ENCODE measurements around the gene C1QBP. TPM values are rescaled to one million over a fixed set of nuclear protein-coding genes. Genes with fewer than 3 reads are reported as not detected.
"Not testable (repeated sequence)": the region's sequence is repeated elsewhere in the genome, so short reads cannot be mapped to it uniquely, and the experiment has no call there.

Gene C1QBP
- total RNA-seq, 2 donors from 2014 or later: 37.0 to 71.7 TPM

- H3K27me3 ChIP-seq (replicated peaks; ENCODE audit: insufficient read depth): no peaks in the 10 kb centered on the region
- no peaks in the 10 kb centered on the region for H3K9me3 ChIP-seq
- no peak for ATAC-seq (ENCODE audit: insufficient number of reproducible peaks, low FRiP score, low read depth)
- peaks cover 3 to 5% of the 10 kb centered on the region in 2 donors for H3K4me1 ChIP-seq (ENCODE audit: control insufficient read depth in 1 of 2, low read depth in 2 of 2)
- no peak for DNase-seq (ENCODE audit: low spot score)
- H3K27ac ChIP-seq: no peak overlapping the region
- TF ChIP-seq, protein P1, sequence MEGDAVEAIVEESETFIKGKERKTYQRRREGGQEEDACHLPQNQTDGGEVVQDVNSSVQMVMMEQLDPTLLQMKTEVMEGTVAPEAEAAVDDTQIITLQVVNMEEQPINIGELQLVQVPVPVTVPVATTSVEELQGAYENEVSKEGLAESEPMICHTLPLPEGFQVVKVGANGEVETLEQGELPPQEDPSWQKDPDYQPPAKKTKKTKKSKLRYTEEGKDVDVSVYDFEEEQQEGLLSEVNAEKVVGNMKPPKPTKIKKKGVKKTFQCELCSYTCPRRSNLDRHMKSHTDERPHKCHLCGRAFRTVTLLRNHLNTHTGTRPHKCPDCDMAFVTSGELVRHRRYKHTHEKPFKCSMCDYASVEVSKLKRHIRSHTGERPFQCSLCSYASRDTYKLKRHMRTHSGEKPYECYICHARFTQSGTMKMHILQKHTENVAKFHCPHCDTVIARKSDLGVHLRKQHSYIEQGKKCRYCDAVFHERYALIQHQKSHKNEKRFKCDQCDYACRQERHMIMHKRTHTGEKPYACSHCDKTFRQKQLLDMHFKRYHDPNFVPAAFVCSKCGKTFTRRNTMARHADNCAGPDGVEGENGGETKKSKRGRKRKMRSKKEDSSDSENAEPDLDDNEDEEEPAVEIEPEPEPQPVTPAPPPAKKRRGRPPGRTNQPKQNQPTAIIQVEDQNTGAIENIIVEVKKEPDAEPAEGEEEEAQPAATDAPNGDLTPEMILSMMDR (IDR thresholded peaks at IDR 0.05): no peak
- no peak overlapping the region for H3K4me3 ChIP-seq
- H3K36me3 ChIP-seq: peaks cover 21% of the 10 kb centered on the region
Measured at GRCh38 chr17:5444209-5444608, 5.3 kb upstream of the C1QBP start.

DNA sequence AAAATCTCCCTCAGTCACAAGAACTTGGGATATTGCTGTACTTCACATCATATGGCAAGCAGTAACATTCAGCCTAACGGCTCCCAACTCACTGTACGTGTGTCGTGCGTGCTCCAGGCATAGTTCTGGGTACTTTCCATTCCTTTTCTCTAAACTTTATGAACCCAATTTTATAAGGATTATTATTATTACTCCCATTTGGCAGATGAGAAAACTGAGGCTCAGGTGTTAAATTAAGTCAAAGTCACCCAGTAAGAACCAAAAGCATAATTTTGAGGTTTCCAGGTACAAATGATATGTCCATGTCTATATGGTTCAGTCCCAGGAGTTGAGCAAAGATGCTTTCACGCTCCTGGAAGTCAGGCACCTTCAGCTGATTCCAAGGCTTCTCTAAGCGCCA is 4.8 kb upstream of the C1QBP start:
- Histone ChIP-seq H3K27me3 (replicated peaks; ENCODE audit: insufficient read depth) (no peaks in the 10 kb centered on the region), H3K4me3 (no peak overlapping the region), H3K9me3 (no peaks in the 10 kb centered on the region), H3K36me3 (peaks cover 18% of the 10 kb centered on the region), H3K27ac (no peak overlapping the region), H3K4me1 (ENCODE audit: control insufficient read depth in 1 of 2, low read depth in 2 of 2) (peaks cover 3 to 6% of the 10 kb centered on the region in 2 donors)
- no peak for ATAC-seq (ENCODE audit: insufficient number of reproducible peaks, low FRiP score, low read depth)
- TF ChIP-seq, protein P1 (IDR thresholded peaks at IDR 0.05): no peak
- no peak for DNase-seq (ENCODE audit: low spot score)

GRCh38 chr17:5439446-5439764 is 450 bp upstream of the C1QBP start:
- Histone ChIP-seq H3K4me1 (ENCODE audit: control insufficient read depth in 1 of 2, low read depth in 2 of 2) (peaks cover 8 to 19% of the 10 kb centered on the region in 2 donors), H3K4me3 (peak overlapping the region; percentile 77), H3K27me3 (replicated peaks; ENCODE audit: insufficient read depth) (no peaks in the 10 kb centered on the region), H3K36me3 (peaks cover 18% of the 10 kb centered on the region), H3K27ac (peak overlapping the region; percentile 74 to 80), H3K9me3 (no peaks in the 10 kb centered on the region)
- ATAC-seq (ENCODE audit: insufficient number of reproducible peaks, low FRiP score, low read depth) (no peak), DNase-seq (ENCODE audit: low spot score) (no peak)
- TF ChIP-seq, protein P1 (IDR thresholded peaks at IDR 0.05): peak; percentile 6

- Histone ChIP-seq H3K36me3 (peaks cover 25% of the 10 kb centered on the region), H3K27ac (peak overlapping the region; percentile 15 to 74), H3K9me3 (no peaks in the 10 kb centered on the region), H3K4me3 (peak overlapping the region; percentile 77), H3K27me3 (replicated peaks; ENCODE audit: insufficient read depth) (no peaks in the 10 kb centered on the region), H3K4me1 (ENCODE audit: control insufficient read depth in 1 of 2, low read depth in 2 of 2) (peaks cover 8 to 19% of the 10 kb centered on the region in 2 donors)
- no peak for DNase-seq (ENCODE audit: low spot score)
- TF ChIP-seq, protein P1 (IDR thresholded peaks at IDR 0.05): no peak
- ATAC-seq (ENCODE audit: insufficient number of reproducible peaks, low FRiP score, low read depth): no peak
Measured at GRCh38 chr17:5437721-5438317, 1.1 kb downstream of the C1QBP start.

DNA sequence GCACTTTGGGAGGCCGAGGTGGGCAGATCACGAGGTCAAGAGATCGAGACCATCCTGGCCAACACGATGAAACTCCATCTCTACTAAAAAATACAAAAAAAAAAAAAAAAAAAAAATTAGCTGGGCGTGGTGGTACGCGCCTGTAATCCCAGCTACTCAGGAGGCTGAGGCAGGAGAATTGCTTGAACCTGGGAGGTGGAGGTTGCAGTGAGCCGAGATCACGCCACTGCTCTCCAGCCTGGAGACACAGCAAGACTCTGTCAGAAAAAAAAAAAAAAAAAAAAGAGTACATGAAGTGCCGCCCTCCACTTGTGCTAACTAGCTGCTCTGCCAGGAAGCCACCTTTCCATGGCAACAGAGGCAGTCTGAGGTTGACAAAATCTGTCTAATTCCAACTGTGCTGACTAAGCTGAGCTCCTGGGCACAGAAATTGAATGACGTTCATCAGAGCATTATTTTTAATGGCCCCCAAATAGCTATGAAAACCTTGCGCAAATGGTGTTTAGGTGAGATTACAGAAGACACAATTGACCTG is 3.1 kb downstream of the C1QBP start:
- H3K4me3 ChIP-seq; H3K9me3 ChIP-seq; DNase-seq (ENCODE audit: low spot score); H3K27me3 ChIP-seq (replicated peaks; ENCODE audit: insufficient read depth); H3K27ac ChIP-seq; ATAC-seq (ENCODE audit: insufficient number of reproducible peaks, low FRiP score, low read depth): not testable (repeated sequence)
- H3K36me3 ChIP-seq: peaks cover 35% of the 10 kb centered on the region
- H3K4me1 ChIP-seq (ENCODE audit: control insufficient read depth in 1 of 2, low read depth in 2 of 2): peaks cover 8 to 19% of the 10 kb centered on the region in 2 donors

DNA sequence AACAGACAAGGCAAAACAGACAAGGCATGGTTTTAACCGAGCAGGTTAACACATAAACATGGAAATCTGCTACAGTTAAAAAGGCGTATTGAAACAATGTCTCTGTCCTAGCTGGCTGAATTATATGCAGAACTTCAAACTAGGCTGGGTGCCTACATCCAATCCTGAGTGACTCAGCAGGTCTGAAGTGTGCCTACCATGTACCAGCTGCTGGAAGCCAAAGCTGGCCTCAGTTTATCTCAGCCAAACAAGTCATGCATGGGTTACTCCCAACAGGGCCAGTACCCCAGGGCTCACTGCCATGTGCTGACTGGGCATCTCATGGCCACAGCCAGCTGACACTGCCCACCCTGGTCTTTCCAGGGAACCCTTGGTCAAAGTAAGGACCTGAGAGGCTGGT is 4.0 kb downstream of the C1QBP start:
- Histone ChIP-seq H3K27ac (no peak overlapping the region), H3K27me3 (replicated peaks; ENCODE audit: insufficient read depth) (no peaks in the 10 kb centered on the region), H3K4me3 (no peak overlapping the region), H3K36me3 (peaks cover 36% of the 10 kb centered on the region), H3K4me1 (ENCODE audit: control insufficient read depth in 1 of 2, low read depth in 2 of 2) (peaks cover 8 to 19% of the 10 kb centered on the region in 2 donors), H3K9me3 (no peaks in the 10 kb centered on the region)
- no peak for DNase-seq (ENCODE audit: low spot score)
- TF ChIP-seq, protein P1 (IDR thresholded peaks at IDR 0.05): no peak
- ATAC-seq (ENCODE audit: insufficient number of reproducible peaks, low FRiP score, low read depth): no peak

All from thoracic aorta (tissue), 2 donors.